ENCODE measurements around the gene GLIS1. TPM values are rescaled to one million over a fixed set of nuclear protein-coding genes. Genes with fewer than 3 reads are reported as not detected.

Gene GLIS1
- total RNA-seq, 1 donor from 2014 or later, result 1.2 TPM

DNA sequence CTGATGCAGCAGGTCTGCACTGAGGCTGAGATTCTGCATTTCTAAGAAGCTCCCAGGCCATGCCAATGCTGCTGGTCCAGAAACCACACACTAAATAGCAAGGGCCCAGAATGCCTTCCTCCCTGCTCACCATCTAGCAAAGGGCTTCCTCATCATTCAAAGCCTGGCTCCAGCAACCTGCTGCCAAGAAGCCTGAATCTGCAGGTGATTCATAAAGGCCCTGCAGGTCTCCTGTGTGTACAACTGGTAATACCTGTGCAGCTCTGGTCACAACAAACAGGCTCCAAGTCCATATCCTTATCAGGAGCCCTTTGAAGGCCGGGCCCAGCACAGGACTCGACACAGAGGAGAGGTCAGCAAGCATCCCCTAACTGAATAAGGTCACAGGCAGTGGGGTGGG, 26.7 kb downstream of the GLIS1 start:
- Histone ChIP-seq H3K27ac (no peak overlapping the region), H3K4me3 (no peak overlapping the region), H3K36me3 (no peaks in the 10 kb centered on the region), H3K27me3 (no peaks in the 10 kb centered on the region), H3K9me3 (no peaks in the 10 kb centered on the region), H3K4me1 (no peaks in the 10 kb centered on the region)
- intact Hi-C loops (cut with DNase I), result no loop called here
- no peak for TF ChIP-seq POLR2AphosphoS5 (IDR thresholded peaks at IDR 0.05; ENCODE audit: insufficient read depth in 1 of 2, low read depth in 1 of 2)
- no peak for TF ChIP-seq POLR2A (IDR thresholded peaks at IDR 0.05)
- TF ChIP-seq CTCF (IDR thresholded peaks at IDR 0.05), result no peak
- no peak for DNase-seq (ENCODE audit: extremely low spot score in 2 of 2)

GRCh38 chr1:53710584-53710983, 28.4 kb downstream of the GLIS1 start:
- no peak for DNase-seq (ENCODE audit: extremely low spot score in 2 of 2)
- intact Hi-C loops (cut with DNase I), result no loop called here

GRCh38 chr1:53708687-53709086, 30.3 kb downstream of the GLIS1 start:
- Histone ChIP-seq H3K27me3 (no peaks in the 10 kb centered on the region), H3K4me3 (no peak overlapping the region), H3K9me3 (no peaks in the 10 kb centered on the region), H3K27ac (no peak overlapping the region), H3K36me3 (no peaks in the 10 kb centered on the region), H3K4me1 (no peaks in the 10 kb centered on the region)
- no peak for TF ChIP-seq POLR2AphosphoS5 (IDR thresholded peaks at IDR 0.05; ENCODE audit: insufficient read depth in 1 of 2, low read depth in 1 of 2)
- no peak for TF ChIP-seq POLR2A (IDR thresholded peaks at IDR 0.05)
- no peak for TF ChIP-seq CTCF (IDR thresholded peaks at IDR 0.05)
- DNase-seq (ENCODE audit: extremely low spot score in 2 of 2), result no peak
- intact Hi-C loops (cut with DNase I), result no loop called here

More at GRCh38 chr1:53710584-53710983, 28.4 kb downstream of the GLIS1 start:
- Histone ChIP-seq H3K36me3 (no peaks in the 10 kb centered on the region), H3K4me1 (no peaks in the 10 kb centered on the region), H3K27me3 (no peaks in the 10 kb centered on the region), H3K4me3 (no peak overlapping the region), H3K9me3 (no peaks in the 10 kb centered on the region), H3K27ac (no peak overlapping the region)
- TF ChIP-seq CTCF (IDR thresholded peaks at IDR 0.05) (no peak), POLR2AphosphoS5 (IDR thresholded peaks at IDR 0.05; ENCODE audit: insufficient read depth in 1 of 2, low read depth in 1 of 2) (no peak), POLR2A (IDR thresholded peaks at IDR 0.05) (no peak)

GRCh38 chr1:53706356-53706755, 32.6 kb downstream of the GLIS1 start:
- DNase-seq (ENCODE audit: extremely low spot score in 2 of 2), result no peak
- no peaks in the 10 kb centered on the region for H3K27me3 ChIP-seq
- no peak for TF ChIP-seq CTCF (IDR thresholded peaks at IDR 0.05)
- no peak for TF ChIP-seq POLR2AphosphoS5 (IDR thresholded peaks at IDR 0.05; ENCODE audit: insufficient read depth in 1 of 2, low read depth in 1 of 2)
- no peak for TF ChIP-seq POLR2A (IDR thresholded peaks at IDR 0.05)
- no peaks in the 10 kb centered on the region for H3K4me1 ChIP-seq
- no peaks in the 10 kb centered on the region for H3K9me3 ChIP-seq
- H3K36me3 ChIP-seq, result no peaks in the 10 kb centered on the region
- intact Hi-C loops (cut with DNase I), result no loop called here
- no peak overlapping the region for H3K27ac ChIP-seq
- no peak overlapping the region for H3K4me3 ChIP-seq

- no peak for DNase-seq (ENCODE audit: extremely low spot score in 2 of 2)
Measured at GRCh38 chr1:53705446-53706096, 33.4 kb downstream of the GLIS1 start.

More at GRCh38 chr1:53705446-53706096, 33.4 kb downstream of the GLIS1 start:
- H3K27me3 ChIP-seq, result no peaks in the 10 kb centered on the region
- intact Hi-C loops (cut with DNase I), result no loop called here
- TF ChIP-seq CTCF (IDR thresholded peaks at IDR 0.05) (no peak), POLR2A (IDR thresholded peaks at IDR 0.05) (no peak), POLR2AphosphoS5 (IDR thresholded peaks at IDR 0.05; ENCODE audit: insufficient read depth in 1 of 2, low read depth in 1 of 2) (no peak)
- no peaks in the 10 kb centered on the region for H3K9me3 ChIP-seq
- H3K4me1 ChIP-seq, result no peaks in the 10 kb centered on the region
- H3K36me3 ChIP-seq, result no peaks in the 10 kb centered on the region
- no peak overlapping the region for H3K4me3 ChIP-seq
- no peak overlapping the region for H3K27ac ChIP-seq

Data from vagina (tissue), 2 donors.